Parathyroid adenoma (tissue), 2 donors: Measurements from ENCODE around the gene SLC17A1.

Experiments
- H2AFZ ChIP-seq: fragments of 300-600 bp; sonication (generic); one replicate; pipeline ENCODE4 v1.7.0; 2017; ENCODE audit warnings: antibody characterized with exemption, mild to moderate bottlenecking
- H3K27ac ChIP-seq: fragments of 300-600 bp; sonication (generic); one replicate; pipeline ENCODE4 v1.7.0; 2017
- H3K27me3 ChIP-seq: fragments of 300-600 bp; sonication (generic); one replicate; pipeline ENCODE4 v1.7.0; 2017; ENCODE audit warnings: low read length; ENCODE audit not compliant: control insufficient read depth, insufficient read depth
- H3K36me3 ChIP-seq: fragments of 300-600 bp; sonication (generic); one replicate; pipeline ENCODE4 v1.7.0; 2017; ENCODE audit warnings: low read length; ENCODE audit not compliant: control insufficient read depth, insufficient read depth
- H3K4me1 ChIP-seq: fragments of 300-600 bp; sonication (generic); one replicate; pipeline ENCODE4 v1.7.0; 2017; ENCODE audit warnings: control low read depth
- H3K4me2 ChIP-seq: fragments of 300-600 bp; sonication (generic); one replicate; pipeline ENCODE4 v1.7.0; 2017; ENCODE audit warnings: low read length
- H3K4me3 ChIP-seq: fragments of 300-600 bp; sonication (generic); one replicate; pipeline ENCODE4 v1.7.0; 2017; ENCODE audit warnings: low read depth, low read length
- H3K79me2 ChIP-seq: fragments of 300-600 bp; sonication (generic); one replicate; pipeline ENCODE4 v1.7.0; 2017; ENCODE audit warnings: control low read depth
- H3K9ac ChIP-seq: fragments of 300-600 bp; sonication (generic); one replicate; pipeline ENCODE4 v1.7.0; 2017; ENCODE audit warnings: mild to moderate bottlenecking
- H3K9me3 ChIP-seq: fragments of 300-600 bp; sonication (generic); one replicate; pipeline ENCODE4 v1.7.0; 2017; ENCODE audit warnings: low read length; ENCODE audit not compliant: control insufficient read depth
- TF ChIP-seq, protein P1 (sequence below): fragments of 300-600 bp; sonication (generic); IDR thresholded peaks from one replicate; pipeline ENCODE4 v1.7.0; 2017; ENCODE audit warnings: antibody characterized with exemption, mild to moderate bottlenecking
- donor health status: primary hyperparathyroidism.

The SLC17A1 gene

DNA sequence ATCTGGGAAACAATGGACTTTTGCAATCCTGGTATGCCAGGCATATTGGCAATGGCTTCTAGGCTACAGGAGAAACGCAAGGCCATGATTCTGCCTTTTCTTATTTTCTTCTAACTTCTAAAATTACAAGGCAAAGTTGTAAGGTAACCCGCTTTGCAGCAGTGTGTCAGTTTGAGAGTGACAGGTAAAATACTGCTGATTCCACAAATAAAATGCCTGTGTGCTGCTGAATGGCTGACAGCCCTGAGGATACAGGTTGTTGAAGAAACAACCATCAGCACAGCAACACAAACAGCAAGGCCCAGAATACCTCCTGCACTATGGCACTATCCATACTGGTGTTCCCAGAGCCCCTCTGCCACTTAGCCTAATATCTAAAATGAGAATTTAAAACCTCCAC is 37.1 kb downstream of the SLC17A1 start:
- Histone ChIP-seq H2AFZ (no peak overlapping the region), H3K79me2 (no peaks in the 10 kb centered on the region), H3K9ac (no peak overlapping the region), H3K36me3 (no peaks in the 10 kb centered on the region), H3K4me3 (no peak overlapping the region), H3K9me3 (no peaks in the 10 kb centered on the region), H3K4me2 (no peak overlapping the region), H3K27me3 (no peaks in the 10 kb centered on the region), H3K27ac (no peak overlapping the region), H3K4me1 (no peaks in the 10 kb centered on the region)
- TF ChIP-seq, protein P1, sequence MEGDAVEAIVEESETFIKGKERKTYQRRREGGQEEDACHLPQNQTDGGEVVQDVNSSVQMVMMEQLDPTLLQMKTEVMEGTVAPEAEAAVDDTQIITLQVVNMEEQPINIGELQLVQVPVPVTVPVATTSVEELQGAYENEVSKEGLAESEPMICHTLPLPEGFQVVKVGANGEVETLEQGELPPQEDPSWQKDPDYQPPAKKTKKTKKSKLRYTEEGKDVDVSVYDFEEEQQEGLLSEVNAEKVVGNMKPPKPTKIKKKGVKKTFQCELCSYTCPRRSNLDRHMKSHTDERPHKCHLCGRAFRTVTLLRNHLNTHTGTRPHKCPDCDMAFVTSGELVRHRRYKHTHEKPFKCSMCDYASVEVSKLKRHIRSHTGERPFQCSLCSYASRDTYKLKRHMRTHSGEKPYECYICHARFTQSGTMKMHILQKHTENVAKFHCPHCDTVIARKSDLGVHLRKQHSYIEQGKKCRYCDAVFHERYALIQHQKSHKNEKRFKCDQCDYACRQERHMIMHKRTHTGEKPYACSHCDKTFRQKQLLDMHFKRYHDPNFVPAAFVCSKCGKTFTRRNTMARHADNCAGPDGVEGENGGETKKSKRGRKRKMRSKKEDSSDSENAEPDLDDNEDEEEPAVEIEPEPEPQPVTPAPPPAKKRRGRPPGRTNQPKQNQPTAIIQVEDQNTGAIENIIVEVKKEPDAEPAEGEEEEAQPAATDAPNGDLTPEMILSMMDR: no peak

DNA sequence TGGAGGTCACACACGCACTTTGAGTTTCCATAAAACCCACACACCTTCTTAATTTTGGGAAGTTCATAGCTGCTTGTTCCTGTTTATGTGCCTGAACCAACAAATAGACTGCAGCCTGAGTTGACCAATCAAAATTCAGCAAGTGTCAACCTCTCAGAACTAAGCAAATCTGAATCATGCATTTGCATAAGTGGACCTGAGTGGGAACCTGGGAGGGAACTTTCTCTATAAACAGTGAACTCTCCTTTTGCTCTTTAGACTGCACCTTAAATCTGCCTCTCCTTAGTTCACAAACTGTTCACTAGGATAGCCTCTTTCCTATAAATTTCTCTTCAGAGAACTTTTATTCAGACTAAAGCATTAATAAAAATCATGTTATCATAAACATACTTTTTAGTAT is 37.9 kb downstream of the SLC17A1 start:
- no peak overlapping the region for H3K4me2 ChIP-seq
- no peak overlapping the region for H2AFZ ChIP-seq
- no peaks in the 10 kb centered on the region for H3K27me3 ChIP-seq
- H3K79me2 ChIP-seq: no peaks in the 10 kb centered on the region
- H3K27ac ChIP-seq: no peak overlapping the region
- H3K4me1 ChIP-seq: no peaks in the 10 kb centered on the region
- no peak overlapping the region for H3K9ac ChIP-seq
- TF ChIP-seq, protein P1: no peak
- no peaks in the 10 kb centered on the region for H3K9me3 ChIP-seq
- no peaks in the 10 kb centered on the region for H3K36me3 ChIP-seq
- no peak overlapping the region for H3K4me3 ChIP-seq

DNA sequence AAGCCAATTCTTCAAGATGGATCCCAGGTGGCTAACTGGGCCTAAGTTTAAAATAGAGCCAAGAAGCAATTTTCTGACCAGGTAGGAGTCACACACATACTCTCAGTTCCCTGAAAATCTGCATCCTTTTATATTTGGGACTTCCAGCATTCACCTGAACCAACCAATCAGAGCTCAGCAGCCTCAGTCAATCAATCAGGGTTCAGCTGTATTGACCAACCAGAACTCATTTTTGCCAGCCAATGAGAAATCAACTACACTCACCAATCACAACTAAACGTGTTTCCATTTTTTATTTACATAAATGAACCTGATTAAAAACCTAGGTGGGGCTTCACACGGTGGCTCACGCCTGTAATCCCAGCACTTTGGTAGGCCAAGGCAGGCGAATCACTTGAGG is 39.8 kb downstream of the SLC17A1 start:
- no peak overlapping the region for H3K9ac ChIP-seq
- no peak overlapping the region for H3K4me2 ChIP-seq
- no peak overlapping the region for H3K27ac ChIP-seq
- H3K27me3 ChIP-seq: no peaks in the 10 kb centered on the region
- H3K4me1 ChIP-seq: no peaks in the 10 kb centered on the region
- H3K36me3 ChIP-seq: no peaks in the 10 kb centered on the region
- no peaks in the 10 kb centered on the region for H3K9me3 ChIP-seq
- no peak overlapping the region for H3K4me3 ChIP-seq
- H2AFZ ChIP-seq: no peak overlapping the region
- TF ChIP-seq, protein P1: no peak
- no peaks in the 10 kb centered on the region for H3K79me2 ChIP-seq

DNA sequence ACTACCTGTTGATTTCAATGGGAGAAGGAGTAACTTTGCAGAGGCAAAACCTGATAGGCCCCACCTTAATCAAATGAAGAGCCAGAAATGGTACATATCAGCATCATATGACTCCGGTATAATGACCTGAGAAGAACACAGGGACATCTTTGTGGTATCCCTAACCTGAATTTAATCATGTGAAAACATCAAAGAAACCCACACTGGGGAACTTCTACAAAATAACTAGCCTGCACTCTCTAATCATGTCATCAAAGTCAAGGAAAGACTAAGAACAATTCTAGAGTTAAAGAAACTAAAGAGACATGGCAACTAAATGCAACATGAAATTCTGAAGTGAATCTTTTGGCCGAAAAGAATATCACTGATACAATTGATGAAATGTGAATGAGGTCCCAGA is 42.4 kb downstream of the SLC17A1 start:
- Histone ChIP-seq H3K79me2 (no peaks in the 10 kb centered on the region), H3K9me3 (no peaks in the 10 kb centered on the region), H3K4me3 (no peak overlapping the region), H3K27ac (no peak overlapping the region), H2AFZ (no peak overlapping the region), H3K4me1 (no peaks in the 10 kb centered on the region), H3K27me3 (no peaks in the 10 kb centered on the region), H3K4me2 (no peak overlapping the region), H3K9ac (no peak overlapping the region), H3K36me3 (no peaks in the 10 kb centered on the region)
- TF ChIP-seq, protein P1: no peak

DNA sequence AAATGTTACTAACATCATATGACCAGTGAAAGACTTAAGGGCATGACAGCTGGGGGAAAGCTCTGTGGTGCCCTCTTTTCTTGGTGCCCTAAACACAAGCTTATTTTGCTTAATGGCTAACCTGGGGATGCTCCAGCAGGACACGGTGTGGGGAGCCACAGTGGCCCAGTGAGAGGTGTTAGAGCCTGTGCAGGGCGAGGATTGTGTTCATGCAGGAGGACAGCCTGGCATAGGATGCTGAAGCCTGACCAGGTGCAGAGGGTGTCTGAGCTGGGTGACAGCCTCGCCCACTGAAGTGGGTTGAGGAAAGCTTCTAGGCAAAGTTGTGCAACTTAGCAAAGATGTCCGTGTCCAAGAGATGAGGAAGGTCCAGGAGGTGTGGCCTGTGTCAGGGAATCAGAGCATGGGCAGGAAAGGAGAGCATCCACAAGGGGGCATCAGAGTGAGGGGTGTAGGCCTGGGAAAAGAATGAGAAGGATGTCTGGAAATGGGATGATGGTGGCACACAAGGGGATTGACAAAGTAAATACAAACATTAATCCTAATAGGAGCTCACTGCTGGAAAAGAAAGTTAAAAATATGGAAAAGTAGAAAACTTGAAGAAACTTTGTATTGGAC is 43.4 kb downstream of the SLC17A1 start:
- no peak overlapping the region for H3K9ac ChIP-seq
- H3K4me1 ChIP-seq: no peaks in the 10 kb centered on the region
- H3K79me2 ChIP-seq: no peaks in the 10 kb centered on the region
- H3K27me3 ChIP-seq: no peaks in the 10 kb centered on the region
- H3K4me3 ChIP-seq: no peak overlapping the region
- H2AFZ ChIP-seq: no peak overlapping the region
- no peak overlapping the region for H3K4me2 ChIP-seq
- no peaks in the 10 kb centered on the region for H3K36me3 ChIP-seq
- TF ChIP-seq, protein P1: peak; percentile 46
- H3K9me3 ChIP-seq: no peaks in the 10 kb centered on the region
- H3K27ac ChIP-seq: no peak overlapping the region
